ENCODE measurements around the gene NPHP4. TPM values are rescaled to one million over a fixed set of nuclear protein-coding genes. Genes with fewer than 3 reads are reported as not detected.

The NPHP4 gene
- total RNA-seq = 3.7 TPM
- long read RNA-seq, partial matches to known transcripts = 2 of 9 reads
- long read RNA-seq, other reads (novel, unspliced or antisense) = 7 of 9 reads

- DNase-seq = peak; percentile 100
- peaks cover 37% of the 10 kb centered on the region for H3K4me1 ChIP-seq
- no peaks in the 10 kb centered on the region for H3K9me3 ChIP-seq (replicated peaks)
- no peaks in the 10 kb centered on the region for H3K27me3 ChIP-seq (ENCODE audit: low read depth)
- intact Hi-C loops (cut with micrococcal nuclease) = no loop called here
- peak within 1 kb of the TSS; percentile 78 for H3K4me3 ChIP-seq
- H3K36me3 ChIP-seq = no peaks in the 10 kb centered on the region
- H3K27ac ChIP-seq (replicated peaks) = peak within 1 kb of the TSS; percentile 91
- TF ChIP-seq CTCF (IDR thresholded peaks at IDR 0.05; ENCODE audit: borderline replicate concordance) = no peak
Measured at GRCh38 chr1:5992026-5992813, at the start of gene NPHP4. Gene NPHP4 (minus strand): TSS chr1:5992425. CDS start chr1:5986289, 6,136 bp downstream.

GRCh38 chr1:6041432-6042062 is 49.3 kb upstream of the NPHP4 start:
- no peak overlapping the region for H3K27ac ChIP-seq (replicated peaks)
- no peaks in the 10 kb centered on the region for H3K27me3 ChIP-seq (ENCODE audit: low read depth)
- H3K9me3 ChIP-seq (replicated peaks) = no peaks in the 10 kb centered on the region
- peak; percentile 58 for TF ChIP-seq CTCF (IDR thresholded peaks at IDR 0.05; ENCODE audit: borderline replicate concordance)
- DNase-seq = no peak
- peaks cover 15% of the 10 kb centered on the region for H3K36me3 ChIP-seq
- H3K4me3 ChIP-seq = no peak overlapping the region
- intact Hi-C loops (cut with micrococcal nuclease) = no loop called here
- H3K4me1 ChIP-seq = peaks cover 4% of the 10 kb centered on the region

- DNase-seq = no peak
- peaks cover 4% of the 10 kb centered on the region for H3K4me1 ChIP-seq
- H3K36me3 ChIP-seq = peaks cover 15% of the 10 kb centered on the region
- TF ChIP-seq CTCF (IDR thresholded peaks at IDR 0.05; ENCODE audit: borderline replicate concordance) = no peak
- no peak overlapping the region for H3K27ac ChIP-seq (replicated peaks)
- H3K27me3 ChIP-seq (ENCODE audit: low read depth) = no peaks in the 10 kb centered on the region
- no peaks in the 10 kb centered on the region for H3K9me3 ChIP-seq (replicated peaks)
- intact Hi-C loops (cut with micrococcal nuclease) = no loop called here
- no peak overlapping the region for H3K4me3 ChIP-seq
Measured at GRCh38 chr1:6040861-6041415, 48.7 kb upstream of the NPHP4 start.

- Histone ChIP-seq H3K36me3 (peaks cover 15% of the 10 kb centered on the region), H3K27me3 (ENCODE audit: low read depth) (no peaks in the 10 kb centered on the region), H3K4me1 (peaks cover 4% of the 10 kb centered on the region), H3K9me3 (replicated peaks) (no peaks in the 10 kb centered on the region), H3K4me3 (no peak overlapping the region), H3K27ac (replicated peaks) (no peak overlapping the region)
- intact Hi-C loops (cut with micrococcal nuclease) = no loop called here
- no peak for TF ChIP-seq CTCF (IDR thresholded peaks at IDR 0.05; ENCODE audit: borderline replicate concordance)
- DNase-seq = no peak
Measured at GRCh38 chr1:6040444-6040843, 48.2 kb upstream of the NPHP4 start.

GRCh38 chr1:6039031-6039430 is 46.8 kb upstream of the NPHP4 start:
- H3K4me3 ChIP-seq = no peak overlapping the region
- no peak overlapping the region for H3K27ac ChIP-seq (replicated peaks)
- H3K27me3 ChIP-seq (ENCODE audit: low read depth) = no peaks in the 10 kb centered on the region
- H3K4me1 ChIP-seq = peaks cover 7% of the 10 kb centered on the region
- no peak for TF ChIP-seq CTCF (IDR thresholded peaks at IDR 0.05; ENCODE audit: borderline replicate concordance)
- peaks cover 15% of the 10 kb centered on the region for H3K36me3 ChIP-seq
- intact Hi-C loops (cut with micrococcal nuclease) = no loop called here
- no peaks in the 10 kb centered on the region for H3K9me3 ChIP-seq (replicated peaks)
- DNase-seq = no peak

All from left ventricle myocardium inferior (tissue), 1 donor.